ENCODE measurements around the gene POLR2J. TPM values are rescaled to one million over a fixed set of nuclear protein-coding genes. Genes with fewer than 3 reads are reported as not detected.

POLR2J gene
- total RNA-seq, 1 donor from 2014 or later = 45.2 TPM

- DNase-seq (ENCODE audit: extremely low spot score, unreplicated experiment) = no peak
- peaks cover 20% of the 10 kb centered on the region for H3K4me1 Mint-ChIP-seq (ENCODE audit: unreplicated experiment)
- no peaks in the 10 kb centered on the region for H3K27me3 Mint-ChIP-seq (ENCODE audit: unreplicated experiment)
- peak overlapping the region; percentile 60 for H3K27ac Mint-ChIP-seq (ENCODE audit: unreplicated experiment)
- no peaks in the 10 kb centered on the region for H3K9me3 Mint-ChIP-seq (ENCODE audit: unreplicated experiment)
- no peak for TF ChIP-seq CTCF (IDR thresholded peaks at IDR 0.05)
- peaks cover 4% of the 10 kb centered on the region for H3K36me3 Mint-ChIP-seq (ENCODE audit: unreplicated experiment)
- peak overlapping the region; percentile 33 for H3K4me3 Mint-ChIP-seq (ENCODE audit: unreplicated experiment)
Observed at GRCh38 chr7:102431617-102432298, 47.0 kb downstream of the POLR2J start.

GRCh38 chr7:102429141-102429899 is 49.4 kb downstream of the POLR2J start:
- H3K27me3 Mint-ChIP-seq (ENCODE audit: unreplicated experiment) = no peaks in the 10 kb centered on the region
- no peaks in the 10 kb centered on the region for H3K9me3 Mint-ChIP-seq (ENCODE audit: unreplicated experiment)
- no peak for TF ChIP-seq CTCF (IDR thresholded peaks at IDR 0.05)
- H3K36me3 Mint-ChIP-seq (ENCODE audit: unreplicated experiment) = peaks cover 22% of the 10 kb centered on the region
- H3K4me3 Mint-ChIP-seq (ENCODE audit: unreplicated experiment) = no peak overlapping the region
- H3K4me1 Mint-ChIP-seq (ENCODE audit: unreplicated experiment) = peaks cover 12% of the 10 kb centered on the region
- H3K27ac Mint-ChIP-seq (ENCODE audit: unreplicated experiment) = peak overlapping the region; percentile 19
- no peak for DNase-seq (ENCODE audit: extremely low spot score, unreplicated experiment)

- Mint-ChIP-seq H3K4me3 (ENCODE audit: unreplicated experiment) (no peak overlapping the region), H3K27me3 (ENCODE audit: unreplicated experiment) (no peaks in the 10 kb centered on the region), H3K9me3 (ENCODE audit: unreplicated experiment) (no peaks in the 10 kb centered on the region), H3K27ac (ENCODE audit: unreplicated experiment) (no peak overlapping the region), H3K4me1 (ENCODE audit: unreplicated experiment) (peaks cover 4% of the 10 kb centered on the region), H3K36me3 (ENCODE audit: unreplicated experiment) (peaks cover 29% of the 10 kb centered on the region)
- no peak for TF ChIP-seq CTCF (IDR thresholded peaks at IDR 0.05)
- no peak for DNase-seq (ENCODE audit: extremely low spot score, unreplicated experiment)
Observed at GRCh38 chr7:102427019-102427405, 51.7 kb downstream of the POLR2J start.

GRCh38 chr7:102426268-102427018 is 52.3 kb downstream of the POLR2J start:
- Mint-ChIP-seq H3K27me3 (ENCODE audit: unreplicated experiment) (no peaks in the 10 kb centered on the region), H3K36me3 (ENCODE audit: unreplicated experiment) (peaks cover 29% of the 10 kb centered on the region), H3K4me1 (ENCODE audit: unreplicated experiment) (peaks cover 4% of the 10 kb centered on the region), H3K4me3 (ENCODE audit: unreplicated experiment) (no peak overlapping the region), H3K9me3 (ENCODE audit: unreplicated experiment) (no peaks in the 10 kb centered on the region), H3K27ac (ENCODE audit: unreplicated experiment) (peak overlapping the region; percentile 60)
- TF ChIP-seq CTCF (IDR thresholded peaks at IDR 0.05) = no peak
- DNase-seq (ENCODE audit: extremely low spot score, unreplicated experiment) = no peak

Data from osteocyte (in vitro differentiated cells).